Stimulated activated CD4-positive, alpha-beta T cell treated with anti-CD3 and anti-CD28 coated beads, Interleukin-2, amount 100 ng/mL, for 4 hours (primary cell): ENCODE measurements around the gene RAP2B.
"Not testable (repeated sequence)": the region's sequence is repeated elsewhere in the genome, so short reads cannot be mapped to it uniquely, and the experiment has no call there.

Source experiments
- DNase-seq: peaks from one replicate; pipeline ENCODE4 v3.0.0-alpha.2; 2020; ENCODE audit warnings: low read depth

Gene RAP2B

DNA sequence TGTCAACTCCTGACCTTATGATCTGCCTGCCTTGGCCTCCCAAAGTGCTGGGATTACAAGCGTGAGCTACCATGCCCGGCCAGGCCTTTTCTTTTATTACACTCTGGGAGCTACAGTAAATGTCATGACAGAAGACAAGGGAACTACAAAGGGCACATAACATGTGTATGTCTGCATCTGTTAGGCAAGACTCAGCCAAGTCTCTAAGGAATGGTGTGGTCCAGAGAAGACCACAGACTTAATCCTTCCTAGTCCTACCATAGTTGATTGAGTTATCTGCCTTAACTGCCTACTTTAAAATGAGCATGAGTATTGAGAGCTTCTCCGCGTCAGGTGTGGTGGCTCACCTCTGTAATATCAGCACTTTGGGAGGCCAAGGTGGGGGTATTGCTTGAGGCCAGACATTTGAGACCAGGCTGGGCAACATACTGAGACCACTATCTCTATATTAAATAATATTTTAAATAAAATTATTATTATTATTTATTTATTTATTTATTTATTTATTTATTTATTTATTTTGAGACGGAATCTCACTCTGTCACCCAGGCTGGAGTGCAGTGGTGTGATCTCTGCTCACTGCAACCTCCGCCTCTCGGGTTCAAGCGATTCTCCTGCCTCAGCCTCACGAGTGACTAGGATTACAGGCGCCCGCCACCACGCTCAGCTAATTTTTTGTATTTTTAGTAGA is 31.9 kb downstream of the RAP2B start:
- DNase-seq, result not testable (repeated sequence)

DNA sequence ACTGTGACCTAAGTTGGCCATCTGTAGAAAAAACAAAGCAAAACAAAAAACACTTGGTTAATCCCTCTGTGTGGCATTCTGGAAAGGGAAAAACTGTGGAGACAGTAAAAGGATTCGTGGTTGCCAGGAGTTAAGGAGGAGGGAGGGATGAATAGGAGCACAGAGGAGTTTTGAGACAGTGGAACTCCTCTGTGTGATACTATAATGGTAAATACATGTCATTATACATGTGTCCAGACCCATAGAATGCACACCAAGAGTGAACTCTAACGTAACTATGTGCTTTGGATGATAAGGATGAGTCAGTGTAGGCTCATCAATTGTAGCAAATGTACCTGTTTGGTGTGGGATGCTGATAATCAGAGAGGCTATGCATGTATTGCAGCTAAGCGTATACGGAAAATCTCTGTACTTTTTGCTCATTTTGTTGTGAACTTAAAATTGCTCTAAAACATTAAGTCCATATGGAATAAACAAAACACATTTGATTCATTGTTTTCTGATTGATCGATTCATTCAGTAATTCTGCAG is 33.4 kb downstream of the RAP2B start:
- no peak for DNase-seq

DNA sequence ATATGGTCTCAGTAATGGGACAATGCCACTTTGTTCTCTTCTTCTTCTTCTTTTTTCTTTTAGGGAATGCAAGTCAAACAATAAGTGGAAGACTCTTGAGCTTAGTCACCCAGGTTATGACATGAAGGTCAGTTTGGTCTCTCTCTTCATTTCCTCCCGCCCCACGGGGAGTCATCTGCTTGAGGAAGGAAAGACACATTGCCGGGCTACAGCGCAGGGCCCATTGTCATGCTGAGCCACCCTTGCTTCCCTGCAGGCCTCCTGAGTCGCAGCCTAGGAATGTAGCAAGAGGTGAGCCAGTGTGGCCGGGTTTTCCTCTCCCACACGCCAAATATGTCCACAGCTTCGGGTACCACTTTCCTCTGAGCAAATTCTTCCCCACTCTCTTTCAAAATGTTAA is 47.6 kb downstream of the RAP2B start:
- DNase-seq, result no peak

DNA sequence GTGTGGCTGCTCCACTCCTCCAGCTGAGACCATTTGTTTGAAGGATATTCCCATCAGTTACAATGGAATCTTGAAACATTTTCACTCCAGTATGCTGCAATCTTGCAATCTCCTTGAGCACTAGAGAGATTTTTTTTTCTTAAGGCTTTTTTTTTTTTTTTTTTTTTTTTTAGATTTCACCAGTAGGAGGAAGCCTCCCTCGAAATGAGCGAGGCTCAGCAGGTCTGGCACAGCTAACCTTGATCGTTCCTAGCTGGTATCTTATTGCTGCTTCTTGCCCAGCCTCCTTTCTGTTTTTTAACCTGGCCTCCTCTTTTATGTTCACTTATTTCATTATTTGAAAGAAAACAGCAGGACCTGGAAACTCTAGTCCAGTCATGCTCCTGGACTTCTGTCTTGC is 48.1 kb downstream of the RAP2B start:
- DNase-seq, result no peak

DNA sequence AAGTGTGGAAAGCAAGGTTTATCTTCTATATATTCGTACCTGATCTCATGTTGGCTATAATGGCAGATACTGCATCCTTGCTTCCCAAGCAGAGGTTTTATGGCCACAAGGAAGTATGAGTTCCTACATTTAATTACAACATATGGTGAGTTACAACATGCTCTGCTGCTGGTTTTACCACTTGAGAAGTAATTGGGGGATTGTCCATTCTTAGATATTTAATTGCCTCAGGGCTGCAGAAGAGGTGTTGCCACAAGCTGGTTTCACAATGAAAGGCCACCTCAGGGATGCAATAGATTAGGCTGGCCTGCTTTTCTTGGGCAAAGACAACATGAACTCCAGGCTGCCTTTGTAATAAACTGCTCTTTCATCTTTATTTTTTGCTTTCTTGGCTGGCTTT is 48.6 kb downstream of the RAP2B start:
- no peak for DNase-seq

DNA sequence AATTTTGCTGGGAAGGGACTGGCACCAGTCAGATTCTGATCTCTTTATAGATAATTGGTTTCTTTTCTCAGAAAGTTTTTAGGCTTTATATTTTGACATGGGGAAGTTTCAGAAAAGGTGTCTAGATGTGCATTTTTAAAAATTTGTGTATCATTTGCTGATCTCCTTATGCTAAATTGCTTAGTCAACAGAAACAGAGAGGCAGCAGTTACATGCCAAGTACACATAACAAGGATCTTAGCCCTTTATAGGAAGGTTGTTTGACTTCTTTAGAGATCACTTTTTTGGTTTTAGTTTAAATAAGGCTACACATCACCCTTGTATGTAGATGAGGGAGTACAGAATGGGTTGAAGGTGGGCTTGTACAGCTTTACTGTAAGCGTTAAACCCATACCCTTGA is 53.5 kb downstream of the RAP2B start:
- no peak for DNase-seq

DNA sequence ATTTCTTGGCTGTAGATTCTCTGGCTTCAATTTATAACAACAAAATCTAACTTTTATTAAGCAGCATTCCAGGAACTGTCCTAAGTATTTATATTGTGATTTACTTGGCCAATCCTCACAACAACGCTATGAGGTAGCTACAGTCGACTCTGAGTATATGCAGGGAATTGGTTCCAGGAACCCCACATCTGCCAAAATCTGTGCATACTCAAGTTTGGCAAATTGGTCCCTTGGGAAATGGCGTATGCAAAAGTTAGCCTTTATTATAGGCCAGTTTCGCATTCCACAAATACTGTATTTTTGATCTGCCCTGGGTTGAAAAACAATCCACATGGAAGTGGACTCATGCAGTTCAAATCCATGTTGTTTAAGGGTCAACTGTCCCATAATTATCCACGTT is 53.9 kb downstream of the RAP2B start:
- no peak for DNase-seq

DNA sequence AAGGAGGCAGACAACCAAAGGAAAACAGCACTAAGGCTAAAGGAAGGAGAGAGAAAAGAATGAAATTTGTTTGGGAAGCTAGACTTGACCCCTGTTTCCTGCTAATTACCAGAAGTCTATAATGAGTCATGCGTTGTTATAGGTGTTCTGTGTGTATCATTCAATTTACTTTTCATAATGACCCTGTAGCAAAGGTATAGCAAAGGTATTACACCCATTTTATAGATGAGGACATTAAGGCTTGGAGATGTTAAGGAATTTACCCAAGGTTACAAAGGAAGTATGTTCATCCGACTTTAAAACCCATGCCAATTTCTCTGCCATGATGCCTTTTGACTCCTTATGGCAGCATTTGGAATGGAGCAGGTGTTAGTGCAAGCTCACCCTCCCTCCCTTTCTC is 54.9 kb downstream of the RAP2B start:
- no peak for DNase-seq

DNA sequence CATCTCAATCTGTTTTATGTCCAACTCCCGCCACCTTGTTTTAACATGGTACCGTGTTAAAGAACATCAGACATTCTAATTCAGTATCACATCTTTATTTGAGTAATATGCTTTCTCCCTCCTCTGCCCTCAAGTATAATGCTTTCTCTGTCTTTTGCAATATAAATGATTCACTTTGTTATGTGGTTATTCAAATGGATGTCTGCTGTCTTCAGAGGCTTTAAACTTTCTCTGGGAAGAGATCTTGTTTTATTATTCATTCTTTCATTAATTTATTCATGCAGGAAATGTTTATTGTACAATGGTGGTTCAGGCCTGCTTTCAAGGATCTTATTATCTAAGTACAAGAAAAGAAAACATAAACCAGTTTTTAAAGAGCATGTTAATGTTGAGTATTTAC is 57.1 kb downstream of the RAP2B start:
- DNase-seq, result no peak
